Measurements from ENCODE around the gene JMJD1C.

Gene JMJD1C

DNA sequence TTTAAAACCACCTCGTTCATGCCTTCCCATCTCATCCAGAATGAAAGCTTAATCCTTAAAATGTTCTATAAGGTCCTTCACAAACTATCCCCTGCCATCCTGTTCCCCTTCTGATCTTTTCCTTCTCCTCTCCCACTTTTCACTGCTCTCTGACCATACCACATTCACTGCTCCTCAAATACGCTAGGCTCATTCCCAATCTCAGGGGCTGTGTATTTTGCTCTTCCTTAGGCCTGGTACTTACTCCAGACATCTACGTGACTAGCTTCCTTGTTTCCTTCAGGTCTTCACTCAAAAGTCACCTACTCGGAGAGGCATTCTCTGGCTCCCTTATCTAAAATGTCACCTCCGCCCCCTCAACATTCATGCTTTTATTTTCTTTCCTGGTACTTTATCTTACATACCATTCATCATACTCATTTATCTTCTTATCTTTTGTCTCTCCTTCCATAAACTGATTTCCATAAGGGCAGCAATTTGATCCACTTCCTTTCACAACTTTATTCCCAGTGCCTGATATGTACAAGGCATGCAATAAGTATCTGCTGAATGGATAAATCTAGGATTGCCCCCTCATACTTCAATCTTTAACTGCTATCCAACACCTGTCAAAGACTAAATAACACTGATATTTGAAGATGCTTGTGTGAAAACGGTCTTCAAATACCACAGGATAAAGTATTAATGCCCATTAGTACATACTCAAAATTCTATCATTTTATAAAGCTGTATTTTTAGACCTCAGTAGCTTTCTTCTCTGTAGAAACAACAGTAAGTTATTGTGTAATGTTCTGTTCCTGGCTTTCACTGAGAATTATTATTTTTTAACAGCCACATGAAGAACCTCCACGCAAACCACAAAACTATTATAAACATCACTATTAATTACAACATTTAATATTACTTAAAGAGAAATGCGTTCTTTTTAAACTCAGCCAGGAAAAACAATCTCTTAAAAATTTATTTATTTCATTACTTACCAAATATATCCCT is 27.0 kb downstream of the JMJD1C start:
- DNase-seq (ENCODE audit: low read depth in 4 of 4, low spot score in 1 of 4), result no peak

DNA sequence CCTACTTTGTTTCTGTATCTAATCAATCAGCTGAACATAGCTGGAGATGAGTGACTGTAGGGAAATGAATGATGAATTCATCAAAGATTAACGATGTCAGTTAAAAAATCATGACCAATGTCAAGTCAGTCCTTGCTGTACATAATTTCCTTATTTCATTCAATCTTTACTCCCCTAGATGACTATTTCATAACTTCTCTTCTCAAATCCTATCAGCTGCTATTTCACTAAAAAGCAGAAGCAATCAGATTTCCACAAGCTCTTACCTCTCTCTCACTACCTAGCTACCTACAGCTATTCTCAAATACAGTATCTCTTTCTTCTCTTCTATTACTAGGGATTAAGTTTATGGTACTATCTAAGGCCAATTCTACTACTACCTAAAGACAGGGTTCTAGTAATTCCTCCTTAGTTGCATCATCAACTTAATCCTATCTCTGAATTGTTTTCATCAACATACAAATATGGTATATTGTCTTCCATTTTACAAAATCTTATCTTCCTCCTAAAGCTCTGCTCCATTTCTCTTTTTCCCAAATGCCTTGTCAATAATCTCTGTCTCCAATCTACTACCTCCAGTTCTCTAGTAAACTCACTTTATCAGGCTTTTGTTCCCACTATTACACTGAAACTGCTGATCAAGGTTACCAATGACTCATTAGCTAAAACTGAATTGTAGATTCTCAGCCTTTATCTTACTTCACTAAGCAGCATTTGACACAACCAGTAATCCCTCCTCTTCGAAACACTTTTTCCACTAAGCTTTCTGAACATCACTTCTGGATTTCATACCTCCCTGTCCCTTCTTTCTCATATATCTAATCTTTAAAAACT is 28.4 kb downstream of the JMJD1C start:
- DNase-seq (ENCODE audit: low read depth in 4 of 4, low spot score in 1 of 4), result no peak

GRCh38 chr10:63436225-63436624 is 29.6 kb downstream of the JMJD1C start:
- no peak for DNase-seq (ENCODE audit: low read depth in 4 of 4, low spot score in 1 of 4)

DNA sequence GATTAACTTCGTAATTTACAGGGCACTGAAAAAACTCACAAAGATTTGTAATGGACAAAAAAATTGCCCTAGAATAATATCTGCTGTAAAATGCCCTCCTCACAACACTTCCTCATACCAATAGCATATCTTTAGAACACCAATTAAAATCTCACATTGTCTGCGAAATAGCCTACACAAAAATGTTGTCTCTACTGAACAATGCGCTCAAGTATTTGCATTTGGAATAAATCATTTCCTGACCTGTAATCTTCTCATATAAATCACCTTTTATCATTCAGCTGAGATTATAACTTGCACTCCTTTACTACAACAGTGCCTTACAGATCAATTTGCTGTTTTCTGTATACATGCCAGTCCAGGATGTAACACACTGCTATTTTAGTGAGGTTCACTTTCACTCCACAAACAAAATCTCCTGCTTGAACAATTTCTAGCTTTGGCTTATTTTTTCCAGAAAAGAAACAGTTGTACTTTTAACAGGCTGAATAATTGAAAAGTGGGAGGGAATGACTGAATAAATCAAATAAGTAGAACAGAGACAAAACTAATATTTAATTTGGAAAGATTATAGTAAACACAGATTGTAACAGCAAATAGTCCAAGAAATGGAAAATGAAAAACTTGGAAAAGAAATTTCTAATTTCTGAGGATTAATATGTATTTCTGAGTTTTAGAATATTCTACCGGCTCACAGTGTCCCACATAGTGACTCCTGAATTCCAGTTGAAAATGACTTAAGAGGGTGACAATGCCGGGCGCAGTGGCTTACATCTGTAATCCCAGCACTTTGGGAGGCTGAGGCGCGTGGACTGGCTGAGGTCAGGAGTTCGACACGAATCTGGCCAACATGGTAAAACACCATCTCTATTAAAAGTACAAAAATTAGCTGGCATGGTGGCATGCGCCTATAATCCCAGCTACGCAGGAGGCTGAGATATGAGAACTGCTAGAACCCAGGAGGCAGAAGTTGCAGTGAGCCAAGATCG is 30.6 kb downstream of the JMJD1C start:
- no peak for DNase-seq (ENCODE audit: low read depth in 4 of 4, low spot score in 1 of 4)

DNA sequence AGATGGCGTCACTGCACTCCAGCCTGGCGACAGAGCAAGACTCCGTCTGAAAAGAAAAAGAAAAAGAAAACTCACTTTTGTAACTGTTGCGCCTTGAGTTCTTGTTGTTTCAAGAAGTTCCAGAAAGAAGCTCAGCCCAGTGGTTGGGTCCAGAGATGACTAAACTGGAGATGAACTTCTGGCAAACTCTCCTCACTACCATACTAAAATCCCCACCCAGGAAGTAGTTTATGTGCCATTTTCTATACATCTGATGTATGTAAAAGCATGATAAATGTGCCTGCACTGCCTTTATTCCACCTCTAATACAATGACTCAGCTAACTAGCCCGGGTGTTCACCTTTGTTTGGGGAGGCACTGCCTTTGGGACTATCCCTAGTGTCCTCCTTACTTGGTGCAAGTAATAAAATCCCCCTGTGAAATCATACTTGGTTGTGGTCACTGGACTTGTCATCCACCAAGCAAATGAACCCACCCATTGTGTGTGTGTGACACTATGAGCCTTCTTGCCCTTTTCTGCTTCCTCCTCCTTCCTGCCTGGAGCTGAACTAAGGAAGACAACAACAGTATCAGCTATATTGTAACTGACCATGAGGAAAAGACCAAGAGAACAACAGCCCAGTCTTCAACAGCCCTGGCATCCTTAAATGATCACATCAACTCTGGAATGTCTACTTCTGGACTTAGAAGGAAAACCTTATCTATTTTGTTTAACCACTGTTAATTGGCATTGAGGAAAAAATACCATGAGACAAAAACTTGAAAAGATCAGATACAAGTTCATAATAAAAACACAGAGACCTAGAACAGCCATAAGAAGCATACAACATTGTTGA is 33.6 kb downstream of the JMJD1C start:
- no peak for DNase-seq (ENCODE audit: low read depth in 4 of 4, low spot score in 1 of 4)

DNA sequence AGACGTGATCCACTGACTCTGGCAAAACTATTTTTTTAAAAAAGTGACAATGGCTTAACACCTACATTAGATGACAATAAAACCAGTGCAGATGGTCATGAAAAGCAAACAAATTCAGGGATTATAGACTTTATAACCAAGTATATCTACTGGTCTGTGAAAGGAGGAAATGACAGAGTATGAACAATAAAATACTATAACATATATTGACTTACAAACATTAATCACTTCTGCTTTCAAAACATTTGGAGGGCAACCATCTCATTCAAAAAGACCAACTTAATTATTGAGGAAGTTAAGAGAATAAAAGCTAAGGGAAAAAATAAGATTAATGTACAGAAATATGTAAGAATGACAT is 34.8 kb downstream of the JMJD1C start:
- DNase-seq (ENCODE audit: low read depth in 4 of 4, low spot score in 1 of 4), result no peak

GRCh38 chr10:63430091-63430998 is 35.4 kb downstream of the JMJD1C start:
- no peak for DNase-seq (ENCODE audit: low read depth in 4 of 4, low spot score in 1 of 4)

DNA sequence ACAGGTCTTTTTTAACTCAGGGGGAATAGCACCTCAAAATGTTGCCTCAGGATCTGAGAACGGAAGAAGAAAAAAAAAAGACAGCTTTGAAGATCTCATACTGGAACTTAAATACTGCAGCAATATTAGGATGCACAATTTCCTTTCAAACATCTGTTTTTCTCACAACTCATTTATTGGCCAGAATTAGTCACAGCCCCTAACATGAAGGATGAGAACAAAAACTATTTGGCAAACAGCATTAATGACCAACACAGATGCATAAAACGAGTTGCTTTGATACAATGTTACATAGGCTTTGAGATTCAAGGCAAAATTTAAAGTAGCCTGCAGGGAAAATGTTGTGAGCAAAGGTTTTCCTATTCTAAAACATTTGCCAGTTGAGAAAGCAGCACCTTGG is 36.5 kb downstream of the JMJD1C start:
- DNase-seq (ENCODE audit: low read depth in 4 of 4, low spot score in 1 of 4), result no peak

- no peak for DNase-seq (ENCODE audit: low read depth in 4 of 4, low spot score in 1 of 4)
Observed at GRCh38 chr10:63427013-63427412, 38.8 kb downstream of the JMJD1C start.

DNA sequence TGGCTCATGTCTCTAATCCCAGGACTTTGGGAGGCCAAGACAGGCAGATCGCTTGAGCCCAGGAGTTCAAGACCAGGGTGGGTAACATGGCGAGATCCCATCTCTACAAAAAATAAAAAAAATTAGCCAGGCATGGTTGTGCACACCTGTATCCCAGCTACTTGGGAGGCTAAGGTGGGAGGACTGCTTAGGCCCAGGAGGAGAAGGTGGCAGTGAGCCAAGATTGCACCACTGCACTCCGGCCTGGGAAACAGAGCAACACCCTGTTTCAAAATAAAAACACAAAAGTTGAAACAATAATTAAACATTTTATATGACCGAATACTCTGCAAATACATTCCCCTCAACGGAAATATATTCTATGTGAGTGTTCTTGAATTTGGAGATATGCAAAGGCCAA is 40.3 kb downstream of the JMJD1C start:
- no peak for DNase-seq (ENCODE audit: low read depth in 4 of 4, low spot score in 1 of 4)

DNA sequence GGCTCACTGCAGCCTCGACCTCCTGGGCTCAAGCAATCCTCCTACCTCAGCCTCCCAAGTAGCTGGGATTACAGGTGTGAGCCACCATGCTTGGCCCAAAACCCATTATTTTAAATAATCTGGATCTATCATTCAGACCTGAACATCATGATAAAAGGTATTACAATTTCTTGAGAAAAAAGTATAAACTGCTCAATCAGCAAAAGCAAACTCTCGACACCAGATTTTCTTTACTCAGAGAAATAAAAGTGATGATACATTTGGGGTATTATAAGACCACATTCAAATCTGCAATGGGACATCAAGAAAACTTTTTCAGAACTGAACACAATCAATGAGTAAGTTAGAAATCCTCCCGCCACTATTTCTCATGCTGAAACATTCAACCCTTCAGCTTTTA is 41.2 kb downstream of the JMJD1C start:
- no peak for DNase-seq (ENCODE audit: low read depth in 4 of 4, low spot score in 1 of 4)

- no peak for DNase-seq (ENCODE audit: low read depth in 4 of 4, low spot score in 1 of 4)
Observed at GRCh38 chr10:63423494-63423893, 42.3 kb downstream of the JMJD1C start.

DNA sequence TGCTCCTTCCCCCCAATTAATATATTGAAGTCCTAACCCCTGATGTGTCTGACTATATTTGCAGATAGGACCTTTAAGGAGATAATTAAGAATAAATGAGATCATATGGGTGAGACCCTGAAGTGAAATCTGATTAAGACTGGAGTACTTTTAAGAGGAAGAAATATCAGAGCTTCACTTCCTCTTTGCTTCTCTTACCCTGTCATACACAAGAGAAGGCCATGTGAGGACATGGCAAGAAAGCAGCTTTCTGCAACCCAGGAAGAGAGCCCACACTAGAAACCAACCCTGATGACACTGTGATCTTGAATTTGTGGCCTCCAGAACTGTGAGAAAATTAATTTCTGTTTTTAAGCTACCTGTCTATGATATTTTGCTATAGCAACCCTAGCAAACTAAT is 44.2 kb downstream of the JMJD1C start:
- no peak for DNase-seq (ENCODE audit: low read depth in 4 of 4, low spot score in 1 of 4)

- no peak for DNase-seq (ENCODE audit: low read depth in 4 of 4, low spot score in 1 of 4)
Observed at GRCh38 chr10:63416376-63416775, 49.4 kb downstream of the JMJD1C start.

- DNase-seq (ENCODE audit: low read depth in 4 of 4, low spot score in 1 of 4), result no peak
Observed at GRCh38 chr10:63415640-63416244, 50.0 kb downstream of the JMJD1C start.

GRCh38 chr10:63414481-63415260 is 51.1 kb downstream of the JMJD1C start:
- no peak for DNase-seq (ENCODE audit: low read depth in 4 of 4, low spot score in 1 of 4)

GRCh38 chr10:63413429-63413828 is 52.3 kb downstream of the JMJD1C start:
- DNase-seq (ENCODE audit: low read depth in 4 of 4, low spot score in 1 of 4), result no peak

DNA sequence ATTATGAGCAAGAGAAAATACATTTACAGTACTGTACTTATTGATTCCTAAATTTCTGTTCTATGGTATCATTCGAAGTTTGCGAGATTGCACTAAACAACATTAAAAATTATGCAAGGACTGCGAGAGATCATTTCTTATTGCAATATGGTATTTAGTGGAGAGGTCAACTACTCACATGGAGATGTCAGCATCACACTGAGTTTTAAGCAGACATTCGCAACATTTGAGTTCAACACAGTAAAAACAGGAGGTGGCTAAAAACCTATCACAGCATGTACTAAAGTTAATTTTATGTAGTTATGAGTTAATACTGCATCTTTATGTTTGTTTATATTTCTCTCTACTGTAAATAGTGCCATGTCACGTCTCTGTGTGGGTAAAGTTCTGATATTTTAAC is 53.5 kb downstream of the JMJD1C start:
- DNase-seq (ENCODE audit: low read depth in 4 of 4, low spot score in 1 of 4), result no peak
